ENCODE measurements around the gene GREB1.

DNA sequence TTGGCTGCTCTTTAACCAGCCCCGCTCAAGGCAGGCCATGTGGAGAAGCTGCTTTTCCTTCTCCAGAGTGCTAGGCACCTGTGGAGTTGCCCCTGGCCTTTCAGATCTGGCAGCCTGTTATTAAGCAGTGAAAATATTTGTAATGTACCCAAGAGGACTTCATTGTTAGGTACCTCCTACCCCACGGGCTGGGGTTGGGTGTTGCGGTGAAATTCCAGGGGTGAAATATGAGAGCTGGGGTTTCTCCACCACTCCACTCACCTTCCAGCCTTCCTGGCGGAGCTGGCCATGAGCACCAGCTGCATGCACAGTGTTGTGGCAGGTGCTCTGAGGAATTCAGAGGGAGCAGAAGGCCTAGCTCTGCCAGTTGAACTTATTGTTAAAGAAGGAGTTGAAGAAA lies 97.0 kb downstream of the GREB1 start:
- TF ChIP-seq, protein P1, sequence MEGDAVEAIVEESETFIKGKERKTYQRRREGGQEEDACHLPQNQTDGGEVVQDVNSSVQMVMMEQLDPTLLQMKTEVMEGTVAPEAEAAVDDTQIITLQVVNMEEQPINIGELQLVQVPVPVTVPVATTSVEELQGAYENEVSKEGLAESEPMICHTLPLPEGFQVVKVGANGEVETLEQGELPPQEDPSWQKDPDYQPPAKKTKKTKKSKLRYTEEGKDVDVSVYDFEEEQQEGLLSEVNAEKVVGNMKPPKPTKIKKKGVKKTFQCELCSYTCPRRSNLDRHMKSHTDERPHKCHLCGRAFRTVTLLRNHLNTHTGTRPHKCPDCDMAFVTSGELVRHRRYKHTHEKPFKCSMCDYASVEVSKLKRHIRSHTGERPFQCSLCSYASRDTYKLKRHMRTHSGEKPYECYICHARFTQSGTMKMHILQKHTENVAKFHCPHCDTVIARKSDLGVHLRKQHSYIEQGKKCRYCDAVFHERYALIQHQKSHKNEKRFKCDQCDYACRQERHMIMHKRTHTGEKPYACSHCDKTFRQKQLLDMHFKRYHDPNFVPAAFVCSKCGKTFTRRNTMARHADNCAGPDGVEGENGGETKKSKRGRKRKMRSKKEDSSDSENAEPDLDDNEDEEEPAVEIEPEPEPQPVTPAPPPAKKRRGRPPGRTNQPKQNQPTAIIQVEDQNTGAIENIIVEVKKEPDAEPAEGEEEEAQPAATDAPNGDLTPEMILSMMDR (IDR thresholded peaks at IDR 0.05), result no peak
- TF ChIP-seq POLR2A (IDR thresholded peaks at IDR 0.05), result no peak
- no peak for TF ChIP-seq EP300 (IDR thresholded peaks at IDR 0.05)

Measured in ovary (tissue), 3 donors.